ENCODE data around the gene ATAD5.
"Not testable (repeated sequence)": the region's sequence is repeated elsewhere in the genome, so short reads cannot be mapped to it uniquely, and the experiment has no call there.

Gene ATAD5

DNA sequence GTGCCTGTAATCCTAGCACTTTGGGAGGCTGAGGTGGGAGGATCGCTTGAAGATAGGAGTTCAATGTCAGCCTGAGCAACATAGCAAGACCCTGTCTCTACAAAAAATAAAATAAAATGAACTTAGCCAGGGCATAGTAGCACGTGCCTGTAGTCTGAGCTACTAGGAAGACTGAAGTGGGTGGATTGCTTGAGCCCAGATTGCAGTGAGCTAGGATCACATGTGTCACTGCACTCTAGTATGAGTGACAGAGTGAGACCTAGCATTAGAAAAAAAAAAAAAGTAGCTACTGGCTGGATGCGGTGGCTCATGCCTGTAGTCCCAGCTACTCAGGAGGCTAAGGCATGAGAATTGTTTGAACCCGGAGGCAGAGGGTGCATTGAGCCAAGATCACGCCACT lies 96.0 kb downstream of the ATAD5 start:
- DNase-seq (ENCODE audit: extremely low read depth, low read depth), result no peak
- TF ChIP-seq CTCF (IDR thresholded peaks at IDR 0.05; ENCODE audit: low read depth, low read length), result no peak

GRCh38 chr17:30928584-30928983 lies 96.8 kb downstream of the ATAD5 start:
- no peak for DNase-seq (ENCODE audit: extremely low read depth, low read depth)
- no peak for TF ChIP-seq CTCF (IDR thresholded peaks at IDR 0.05; ENCODE audit: low read depth, low read length)

DNA sequence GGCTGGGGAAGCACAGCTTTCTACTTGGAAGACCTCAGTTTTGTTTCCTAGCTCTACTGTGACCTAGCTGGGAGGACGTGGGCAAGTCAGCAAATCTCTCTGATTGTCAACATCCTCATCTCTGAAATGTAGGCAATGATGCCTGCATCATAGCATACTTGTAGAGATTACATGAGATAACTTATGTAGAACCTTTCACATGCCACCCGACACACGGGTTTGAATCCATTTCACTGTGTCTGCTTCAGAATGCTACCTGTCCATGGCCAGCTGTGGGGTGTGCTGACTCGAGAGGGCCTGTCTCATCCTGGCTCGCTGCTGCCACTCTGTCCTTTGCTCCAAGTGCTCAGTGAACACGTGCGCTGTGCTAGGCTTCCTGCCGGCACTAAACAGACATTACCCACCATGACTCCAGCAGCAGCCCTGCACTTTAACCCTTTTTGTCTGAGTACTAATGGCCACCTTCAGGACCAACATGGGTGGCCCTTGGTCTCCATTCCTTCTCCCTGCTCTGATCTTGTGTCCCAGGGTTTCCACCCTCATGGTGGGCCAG lies 97.4 kb downstream of the ATAD5 start:
- no peak for DNase-seq (ENCODE audit: extremely low read depth, low read depth)
- no peak for TF ChIP-seq CTCF (IDR thresholded peaks at IDR 0.05; ENCODE audit: low read depth, low read length)

DNA sequence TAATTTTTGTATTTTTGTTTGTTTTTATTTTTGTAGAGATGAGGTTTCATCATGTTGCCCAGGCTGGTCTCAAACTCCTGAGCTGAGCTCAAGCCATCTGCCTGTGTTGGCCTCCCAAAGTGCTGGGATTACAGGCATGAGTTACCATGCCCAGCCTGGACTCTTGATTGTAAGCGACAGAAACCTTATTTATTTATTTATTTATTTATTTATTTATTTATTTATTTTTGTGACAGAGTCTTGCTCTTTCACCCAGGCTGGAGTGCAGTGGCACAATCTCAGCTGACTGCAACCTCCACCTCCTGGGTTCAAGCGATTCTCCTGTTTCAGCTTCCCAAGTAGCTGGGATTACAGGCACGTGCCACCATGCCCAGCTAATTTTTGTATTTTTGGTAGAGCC lies 98.1 kb downstream of the ATAD5 start:
- DNase-seq (ENCODE audit: extremely low read depth, low read depth), result not testable (repeated sequence)

GRCh38 chr17:30930495-30930894 lies 98.7 kb downstream of the ATAD5 start:
- no peak for DNase-seq (ENCODE audit: extremely low read depth, low read depth)
- TF ChIP-seq CTCF (IDR thresholded peaks at IDR 0.05; ENCODE audit: low read depth, low read length), result no peak

DNA sequence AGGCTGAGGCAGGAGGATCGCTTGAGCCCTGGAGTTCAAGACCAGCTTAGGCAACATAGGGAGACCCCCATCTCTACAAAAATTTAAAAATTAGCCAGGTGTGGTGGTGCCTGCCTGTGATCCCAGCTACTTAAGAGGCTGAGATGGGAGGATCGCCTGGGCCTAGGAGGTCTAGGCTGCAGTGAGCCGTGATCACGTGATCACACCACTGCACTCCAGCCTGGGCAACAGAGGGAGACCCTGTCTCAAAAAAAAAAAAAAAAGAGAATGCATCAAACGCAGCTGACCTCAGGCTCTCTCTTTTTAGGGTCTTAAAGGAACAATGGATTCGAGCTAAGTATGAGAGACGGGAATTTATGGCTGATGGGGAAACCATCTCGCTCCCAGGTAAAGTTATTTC lies 99.8 kb downstream of the ATAD5 start:
- not testable (repeated sequence) for DNase-seq (ENCODE audit: extremely low read depth, low read depth)

- TF ChIP-seq CTCF (IDR thresholded peaks at IDR 0.05; ENCODE audit: low read depth, low read length), result no peak
- no peak for DNase-seq (ENCODE audit: extremely low read depth, low read depth)
Observed at GRCh38 chr17:30933966-30934365, 102.2 kb downstream of the ATAD5 start.

GRCh38 chr17:30939051-30939689 lies 107.4 kb downstream of the ATAD5 start:
- no peak for DNase-seq (ENCODE audit: extremely low read depth, low read depth)
- no peak for TF ChIP-seq CTCF (IDR thresholded peaks at IDR 0.05; ENCODE audit: low read depth, low read length)
